Measurements from ENCODE around the gene SMG6.

- TF ChIP-seq, protein P1, sequence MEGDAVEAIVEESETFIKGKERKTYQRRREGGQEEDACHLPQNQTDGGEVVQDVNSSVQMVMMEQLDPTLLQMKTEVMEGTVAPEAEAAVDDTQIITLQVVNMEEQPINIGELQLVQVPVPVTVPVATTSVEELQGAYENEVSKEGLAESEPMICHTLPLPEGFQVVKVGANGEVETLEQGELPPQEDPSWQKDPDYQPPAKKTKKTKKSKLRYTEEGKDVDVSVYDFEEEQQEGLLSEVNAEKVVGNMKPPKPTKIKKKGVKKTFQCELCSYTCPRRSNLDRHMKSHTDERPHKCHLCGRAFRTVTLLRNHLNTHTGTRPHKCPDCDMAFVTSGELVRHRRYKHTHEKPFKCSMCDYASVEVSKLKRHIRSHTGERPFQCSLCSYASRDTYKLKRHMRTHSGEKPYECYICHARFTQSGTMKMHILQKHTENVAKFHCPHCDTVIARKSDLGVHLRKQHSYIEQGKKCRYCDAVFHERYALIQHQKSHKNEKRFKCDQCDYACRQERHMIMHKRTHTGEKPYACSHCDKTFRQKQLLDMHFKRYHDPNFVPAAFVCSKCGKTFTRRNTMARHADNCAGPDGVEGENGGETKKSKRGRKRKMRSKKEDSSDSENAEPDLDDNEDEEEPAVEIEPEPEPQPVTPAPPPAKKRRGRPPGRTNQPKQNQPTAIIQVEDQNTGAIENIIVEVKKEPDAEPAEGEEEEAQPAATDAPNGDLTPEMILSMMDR (IDR thresholded peaks at IDR 0.05) = no peak
- TF ChIP-seq POLR2A (IDR thresholded peaks at IDR 0.05) = no peak
- no peak for TF ChIP-seq EP300 (IDR thresholded peaks at IDR 0.05)
- TF ChIP-seq POLR2AphosphoS5 (IDR thresholded peaks at IDR 0.05) = no peak
Measured at GRCh38 chr17:2107506-2107905, 196.1 kb downstream of the SMG6 start.

All from upper lobe of left lung (tissue), 4 donors.